H1 (cell line): ENCODE data around the gene DAZAP2. TPM values are rescaled to one million over a fixed set of nuclear protein-coding genes. Genes with fewer than 3 reads are reported as not detected.

Experiments used
- CTCF ChIA-PET: fragments of 300-600 bp; sonication (Branson Sonifier 250); formaldehyde crosslinking; loops from one replicate; lab custom pipeline; 2021; ENCODE audit not compliant: partially characterized antibody; lab: Charles Lee
- POLR2A ChIA-PET: fragments of 300-600 bp; sonication (Branson Sonifier 250); formaldehyde crosslinking; loops from one replicate; lab custom pipeline; 2021; ENCODE audit warnings: inconsistent platforms; ENCODE audit not compliant: partially characterized antibody; lab: Charles Lee
- DNase-seq, 2 experiments: peaks; one replicate each; pipeline versions ENCODE4 v3.0.0 to v3.0.0-alpha.2; 2010 to 2022; ENCODE audit warnings: low spot score in 2 of 2, low read depth in 1 of 2, mixed read lengths in 1 of 2
- FAIRE-seq: peaks from 2 replicates; lab custom pipeline; 2011; peaks lifted over from hg19 to GRCh38; lab: Jason Lieb, UNC
- H2AFZ ChIP-seq: 2 replicates; pipeline ENCODE4 v1.8.1; 2012; ENCODE audit warnings: low read length, inconsistent platforms
- H2AK5ac ChIP-seq: 2 replicates; pipeline ENCODE4 v1.6.1; 2013; ENCODE audit warnings: low read depth, low read length
- H2BK120ac ChIP-seq: replicated peaks from 2 replicates; pipeline ENCODE3; 2013; ENCODE audit warnings: low read depth, low read length, inconsistent platforms
- H2BK12ac ChIP-seq: 2 replicates; pipeline ENCODE4 v1.6.1; 2013; ENCODE audit warnings: low read depth, low read length
- H2BK15ac ChIP-seq: 2 replicates; pipeline ENCODE4 v1.6.1; 2013; ENCODE audit warnings: low read length
- H2BK20ac ChIP-seq: 2 replicates; pipeline ENCODE4 v1.6.1; 2013; ENCODE audit warnings: low read length
- H2BK5ac ChIP-seq: 2 replicates; pipeline ENCODE4 v1.6.1; 2013; ENCODE audit warnings: low read depth, low read length
- H3K14ac ChIP-seq: 2 replicates; pipeline ENCODE4 v1.6.1; 2013; ENCODE audit warnings: inconsistent platforms; ENCODE audit not compliant: insufficient read length
- H3K18ac ChIP-seq: 2 replicates; pipeline ENCODE4 v1.6.1; 2013; ENCODE audit warnings: low read length; ENCODE audit errors: extremely low read depth
- H3K23ac ChIP-seq: 2 replicates; pipeline ENCODE4 v1.6.1; 2013; ENCODE audit warnings: inconsistent platforms; ENCODE audit not compliant: insufficient read length
- H3K23me2 ChIP-seq: 2 replicates; pipeline ENCODE4 v1.6.1; 2013; ENCODE audit warnings: low read depth, low read length
- H3K27ac ChIP-seq: 2 replicates; pipeline ENCODE4 v1.6.1; 2011; ENCODE audit warnings: low read depth, low read length, inconsistent platforms
- H3K27me3 ChIP-seq, 4 experiments: replicated peaks in 1 of 4; 1 replicate in 1 of 4; 2 replicates in 3 of 4; pipeline versions ENCODE4 v1.6.1 to v1.8.1; 2011 to 2013; ENCODE audit warnings: low read length in 3 of 4, mild to moderate bottlenecking in 3 of 4, inconsistent platforms in 2 of 4, mixed read lengths in 2 of 4, moderate library complexity in 1 of 4; ENCODE audit not compliant: control insufficient read depth in 3 of 4, insufficient read depth in 3 of 4; ENCODE audit errors: extremely low read depth in 1 of 4
- H3K36me3 ChIP-seq, 4 experiments: 2 replicates each; pipeline versions ENCODE4 v1.6.1 to v1.8.1; 2011 to 2013; ENCODE audit warnings: mild to moderate bottlenecking in 4 of 4, low read length in 3 of 4, moderate library complexity in 2 of 4, control low read depth in 1 of 4, inconsistent platforms in 1 of 4; ENCODE audit not compliant: insufficient read depth in 4 of 4, control insufficient read depth in 2 of 4
- H3K4ac ChIP-seq: replicated peaks from 2 replicates; pipeline ENCODE3; 2013; ENCODE audit warnings: low read length, low read depth, mixed read lengths, inconsistent platforms; ENCODE audit not compliant: insufficient read length
- H3K4me1 ChIP-seq, 4 experiments: replicated peaks in 1 of 4; 1 replicate in 1 of 4; 2 replicates in 3 of 4; pipeline versions ENCODE4 v1.6.1 to v1.8.1; 2011 to 2013; ENCODE audit warnings: low read length in 3 of 4, inconsistent platforms in 2 of 4, mixed read lengths in 1 of 4; ENCODE audit not compliant: insufficient read depth in 4 of 4, control insufficient read depth in 3 of 4
- H3K4me2 ChIP-seq, 2 experiments: 2 replicates each; pipeline versions ENCODE4 v1.6.1 to v1.8.1; 2011 to 2013; ENCODE audit warnings: low read depth in 2 of 2, low read length in 2 of 2, control low read depth in 1 of 2, inconsistent platforms in 1 of 2, mild to moderate bottlenecking in 1 of 2; ENCODE audit not compliant: insufficient read depth in 1 of 2
- H3K4me3 ChIP-seq, 4 experiments: fragments of 200-600, 300-600 bp in 1 of 4; sonication (generic), shearing (Covaris generic), sonication (Bioruptor Twin) in 1 of 4; 2 replicates each; pipeline versions ENCODE4 v1.5.1 to v1.8.1; 2011 to 2016; ENCODE audit warnings: low read length in 4 of 4, low read depth in 3 of 4, control low read depth in 2 of 4, inconsistent platforms in 2 of 4, mild to moderate bottlenecking in 2 of 4, mixed read lengths in 1 of 4, moderate library complexity in 1 of 4; ENCODE audit not compliant: insufficient read depth in 2 of 4; ENCODE audit errors: extremely low read depth in 1 of 4
- H3K56ac ChIP-seq: replicated peaks from 2 replicates; pipeline ENCODE3; 2013; ENCODE audit warnings: low read depth, mild to moderate bottlenecking, mixed read lengths, low read length, inconsistent platforms; ENCODE audit not compliant: insufficient read length
- H3K79me1 ChIP-seq: 2 replicates; pipeline ENCODE4 v1.6.1; 2013; ENCODE audit warnings: low read depth, low read length, control low read depth
- H3K79me2 ChIP-seq, 2 experiments: 2 replicates each; pipeline versions ENCODE4 v1.6.1 to v1.8.1; 2012 to 2013; ENCODE audit warnings: low read length in 2 of 2, mild to moderate bottlenecking in 2 of 2, inconsistent platforms in 1 of 2; ENCODE audit not compliant: insufficient read depth in 2 of 2, control insufficient read depth in 1 of 2
- H3K9ac ChIP-seq, 4 experiments: replicated peaks in 1 of 4; 1 replicate in 1 of 4; 2 replicates in 3 of 4; pipeline versions ENCODE4 v1.6.1 to v1.8.1; 2011 to 2013; ENCODE audit warnings: low read depth in 3 of 4, low read length in 3 of 4, control low read depth in 2 of 4, mild to moderate bottlenecking in 2 of 4, moderate library complexity in 2 of 4, inconsistent platforms in 1 of 4; ENCODE audit errors: extremely low read depth in 1 of 4
- H3K9me3 ChIP-seq, 2 experiments: 2 replicates each; pipeline versions ENCODE4 v1.6.1 to v1.8.1; 2012 to 2013; ENCODE audit warnings: mild to moderate bottlenecking in 2 of 2, moderate library complexity in 2 of 2, control low read depth in 1 of 2, inconsistent platforms in 1 of 2, low read depth in 1 of 2, low read length in 1 of 2, mixed read lengths in 1 of 2; ENCODE audit not compliant: insufficient read depth in 2 of 2
- H4K20me1 ChIP-seq, 2 experiments: replicated peaks in 1 of 2; 2 replicates each; pipeline versions ENCODE3 to v1.8.1; 2011 to 2013; ENCODE audit warnings: inconsistent platforms in 2 of 2, low read length in 2 of 2, mild to moderate bottlenecking in 1 of 2; ENCODE audit not compliant: insufficient read depth in 2 of 2, control insufficient read depth in 1 of 2
- H4K5ac ChIP-seq: 2 replicates; pipeline ENCODE4 v1.6.1; 2013; ENCODE audit warnings: low read length, low read depth, mixed read lengths, inconsistent platforms; ENCODE audit not compliant: insufficient read length
- H4K8ac ChIP-seq: 2 replicates; pipeline ENCODE4 v1.8.0; 2013; ENCODE audit warnings: mild to moderate bottlenecking, moderate library complexity, low read length, inconsistent platforms; ENCODE audit not compliant: insufficient read depth; ENCODE audit errors: extremely low read depth
- H4K91ac ChIP-seq: replicated peaks from 2 replicates; pipeline ENCODE3; 2013; ENCODE audit warnings: low read length, mixed read lengths, inconsistent platforms; ENCODE audit not compliant: insufficient read length
- CBX8 ChIP-seq: fragments of 300-800, 300-1000 bp; sonication (generic); IDR thresholded peaks from 2 replicates; pipeline ENCODE4 v1.7.1; 2016; ENCODE audit warnings: low read depth, low read length, borderline replicate concordance
- KDM4A ChIP-seq: IDR thresholded peaks from one replicate; pipeline ENCODE4 v1.7.1; 2012; ENCODE audit warnings: low read depth, mild to moderate bottlenecking, moderate library complexity, low read length, inconsistent platforms; ENCODE audit not compliant: severe bottlenecking
- NRF1 ChIP-seq: IDR thresholded peaks from 2 replicates; pipeline ENCODE4 v1.6.1; 2011; ENCODE audit warnings: mild to moderate bottlenecking, low read depth, low read length, improper control_type of control experiment
- WGBS, 2 experiments: shearing (Covaris generic) in 1 of 2; methylation state at CpG; one replicate each; pipeline versions ENCODE4 v1.1.6 to v1.1.7; 2013 to 2015; ENCODE audit warnings: low lambda C conversion rate in 2 of 2, mixed read lengths in 2 of 2, inconsistent platforms in 1 of 2, low coverage in 1 of 2, missing lambda C conversion rate in 1 of 2; ENCODE audit not compliant: insufficient replicate concordance in 2 of 2, insufficient coverage in 1 of 2, insufficient read length in 1 of 2; ENCODE audit errors: extremely low coverage in 1 of 2, missing lambda C conversion rate in 1 of 2; 5-methylcytosine and 5-hydroxymethylcytosine counted together
- polyA plus RNA-seq, 7 experiments: library from polyadenylated mRNA; depleted of rRNA in 3 of 7; stranded (reverse) in 5 of 7; unstranded in 2 of 7; fragments of >200 nt in 5 of 7; fragments of 200-250 nt in 2 of 7; gene quantifications; 1 replicate in 5 of 7; 2 replicates in 1 of 7; 4 replicates in 1 of 7; pipeline versions ENCODE4 v1.2.1 to v1.2.3, GENCODE V29; 2011 to 2013; ENCODE audit warnings: missing spikeins in 2 of 7, mixed read lengths in 2 of 7
- total RNA-seq: library from RNA; stranded (reverse); fragmentation: NEBNext Ultra II Directional; extraction: Animal tissue kit (Norgen Biotek cat#: 25700); gene quantifications from 2 replicates; pipeline ENCODE4 v1.2.1, GENCODE V29; 2021

DAZAP2 gene
- total and polyA plus RNA-seq, 2 of the 8 experiments (the other 6 are each of a cell fraction or from before 2014, with no cell fraction given), result 27.1 to 77.2 TPM

DNA sequence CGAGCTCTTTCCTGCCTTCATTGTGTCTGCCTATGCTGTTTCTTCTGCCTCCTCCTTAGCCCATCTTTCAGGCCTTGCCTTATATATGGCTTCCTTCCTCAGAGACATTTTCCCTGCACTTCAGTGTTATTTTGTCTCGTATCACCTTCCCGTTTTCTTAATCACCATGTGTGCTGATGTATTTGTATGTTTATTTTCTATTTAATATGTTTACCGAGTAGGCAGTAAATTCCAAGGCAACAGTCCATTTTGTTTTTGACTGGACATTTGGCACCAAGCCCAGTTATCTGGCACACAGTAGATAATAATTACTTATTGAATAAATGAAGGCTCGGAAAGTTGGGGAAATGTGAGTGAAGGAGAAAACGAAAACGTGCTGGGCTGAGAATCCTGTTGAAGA, 16.2 kb upstream of the DAZAP2 start:
- no peaks in the 10 kb centered on the region for H3K9me3 ChIP-seq
- no peak overlapping the region for H2AFZ ChIP-seq
- H3K56ac ChIP-seq, result no peak overlapping the region
- H3K18ac ChIP-seq, result no peak overlapping the region
- WGBS, 2 experiments, result 94 to 100% methylated on average over 2 to 7 of the region's 7 CpGs
- H3K27me3 ChIP-seq, result no peaks in the 10 kb centered on the region
- H4K91ac ChIP-seq, result no peak overlapping the region
- H2BK12ac ChIP-seq, result no peak overlapping the region
- no peak overlapping the region for H3K23ac ChIP-seq
- DNase-seq (no peak), FAIRE-seq (no peak)
- H3K27ac ChIP-seq, result no peak overlapping the region
- no peak overlapping the region for H2BK120ac ChIP-seq
- H2BK5ac ChIP-seq, result no peak overlapping the region; the same call in 1 of the 2 replicates
- H3K79me2 ChIP-seq, result peaks cover 0 to 5% of the 10 kb centered on the region in 2 experiments; a peak in 1 of 4 replicates
- H2BK20ac ChIP-seq, result no peak overlapping the region
- H3K4me1 ChIP-seq, result peaks cover 0 to 10% (median 7%) of the 10 kb centered on the region in 4 experiments; a peak in 5 of 7 replicates
- H3K36me3 ChIP-seq, result peaks cover 0 to 3% (median 0%) of the 10 kb centered on the region in 4 experiments; a peak in 1 of 8 replicates
- H4K5ac ChIP-seq, result no peak overlapping the region
- TF ChIP-seq NRF1 (no peak), CBX8 (no peak), KDM4A (no peak)
- no peak overlapping the region for H3K4me2 ChIP-seq
- H3K79me1 ChIP-seq, result no peaks in the 10 kb centered on the region
- H2BK15ac ChIP-seq, result no peak overlapping the region
- no peak overlapping the region for H2AK5ac ChIP-seq
- H3K4me3 ChIP-seq, result no peak overlapping the region
- H3K23me2 ChIP-seq, result peaks cover 7% of the 10 kb centered on the region; the same call in 1 of the 2 replicates
- no peak overlapping the region for H4K8ac ChIP-seq
- ChIA-PET POLR2A (interaction anchor here (1.2 to 2.9 kb wide), 3 partner anchors 9 to 139 kb away, joined by 6 to 12 read pairs (median 7); partner anchors contain the start of gene CSRNP2), CTCF (interaction anchor here (1.2 kb wide), 1 partner anchor 11 kb away, joined by 3 read pairs; no protein-coding TSS in a partner anchor)
- H3K14ac ChIP-seq, result no peak overlapping the region
- no peaks in the 10 kb centered on the region for H4K20me1 ChIP-seq
- no peak overlapping the region for H3K4ac ChIP-seq
- no peak overlapping the region for H3K9ac ChIP-seq
